ENCODE results near the gene AP5S1.

The AP5S1 gene

GRCh38 chr20:3820048-3820900 lies at the start of gene AP5S1:
Gene AP5S1 (plus strand): TSS chr20:3820547. CDS start chr20:3822118, 1,571 bp downstream.
- in situ Hi-C loops (cut with HindIII; ENCODE audit: low sequenced_read_pairs) = no loop called here

GRCh38 chr20:3771552-3772058 lies 48.7 kb upstream of the AP5S1 start:
- in situ Hi-C loops (cut with HindIII; ENCODE audit: low sequenced_read_pairs) = no loop called here

- in situ Hi-C loops (cut with HindIII; ENCODE audit: low sequenced_read_pairs) = no loop called here
Measured at GRCh38 chr20:3775457-3776108, 44.8 kb upstream of the AP5S1 start.

GRCh38 chr20:3777381-3777715 lies 43.0 kb upstream of the AP5S1 start:
- in situ Hi-C loops (cut with HindIII; ENCODE audit: low sequenced_read_pairs) = no loop called here

GRCh38 chr20:3777716-3778629 lies 42.4 kb upstream of the AP5S1 start:
- in situ Hi-C loops (cut with HindIII; ENCODE audit: low sequenced_read_pairs) = no loop called here

DNA sequence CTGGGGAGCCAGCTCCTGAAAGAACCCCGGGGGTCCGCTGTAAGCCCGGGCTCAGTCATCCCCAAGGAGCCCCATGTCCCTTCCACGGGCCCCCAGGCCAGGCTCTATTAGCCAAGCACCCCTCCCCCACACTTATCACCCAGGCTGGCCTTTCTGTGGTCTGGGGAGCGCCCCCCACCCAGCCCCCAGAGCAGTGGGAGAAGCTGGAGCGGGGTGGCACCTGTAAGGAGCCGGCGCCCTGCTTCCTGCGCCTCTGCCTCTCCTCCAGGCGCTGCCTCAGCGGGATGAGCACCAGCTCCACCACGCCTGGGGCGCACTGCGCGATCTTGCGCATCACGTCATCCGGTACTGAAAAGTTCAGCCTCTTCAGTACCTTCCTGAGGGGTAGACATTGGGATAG lies 41.4 kb upstream of the AP5S1 start:
- in situ Hi-C loops (cut with HindIII; ENCODE audit: low sequenced_read_pairs) = no loop called here

GRCh38 chr20:3781153-3781910 lies 39.0 kb upstream of the AP5S1 start, which contains the start of gene SPEF1:
Gene SPEF1 (minus strand): TSS chr20:3781448. CDS start chr20:3781287, 161 bp downstream.
- in situ Hi-C loops (cut with HindIII; ENCODE audit: low sequenced_read_pairs) = loop anchor here (5.0 kb wide), 1 partner anchor 51 kb away; no protein-coding TSS in a partner anchor

DNA sequence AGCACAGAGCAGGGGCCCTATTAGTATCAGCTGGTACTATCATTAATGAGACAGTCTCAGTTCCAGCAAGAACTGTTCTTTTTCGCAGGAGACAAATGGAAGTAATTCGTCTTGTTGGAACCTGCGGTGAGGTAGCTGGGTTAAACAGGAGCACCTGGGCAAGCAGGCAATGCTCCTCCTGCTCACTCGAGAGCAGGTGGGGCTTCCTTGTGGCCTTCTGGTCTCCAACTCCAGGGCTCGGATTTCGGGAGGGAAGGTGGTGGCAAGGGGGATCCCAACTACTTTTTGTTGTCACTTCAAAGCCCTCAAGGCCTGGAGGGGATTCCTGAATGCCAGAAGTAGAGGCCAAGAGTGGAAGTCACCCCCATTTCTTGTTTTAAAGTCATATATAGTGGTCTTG lies 37.8 kb upstream of the AP5S1 start:
- in situ Hi-C loops (cut with HindIII; ENCODE audit: low sequenced_read_pairs) = loop anchor here (5.0 kb wide), 1 partner anchor 50 kb away; no protein-coding TSS in a partner anchor

GRCh38 chr20:3783068-3783489 lies 37.3 kb upstream of the AP5S1 start:
- in situ Hi-C loops (cut with HindIII; ENCODE audit: low sequenced_read_pairs) = loop anchor here (5.0 kb wide), 1 partner anchor 49 kb away; no protein-coding TSS in a partner anchor

DNA sequence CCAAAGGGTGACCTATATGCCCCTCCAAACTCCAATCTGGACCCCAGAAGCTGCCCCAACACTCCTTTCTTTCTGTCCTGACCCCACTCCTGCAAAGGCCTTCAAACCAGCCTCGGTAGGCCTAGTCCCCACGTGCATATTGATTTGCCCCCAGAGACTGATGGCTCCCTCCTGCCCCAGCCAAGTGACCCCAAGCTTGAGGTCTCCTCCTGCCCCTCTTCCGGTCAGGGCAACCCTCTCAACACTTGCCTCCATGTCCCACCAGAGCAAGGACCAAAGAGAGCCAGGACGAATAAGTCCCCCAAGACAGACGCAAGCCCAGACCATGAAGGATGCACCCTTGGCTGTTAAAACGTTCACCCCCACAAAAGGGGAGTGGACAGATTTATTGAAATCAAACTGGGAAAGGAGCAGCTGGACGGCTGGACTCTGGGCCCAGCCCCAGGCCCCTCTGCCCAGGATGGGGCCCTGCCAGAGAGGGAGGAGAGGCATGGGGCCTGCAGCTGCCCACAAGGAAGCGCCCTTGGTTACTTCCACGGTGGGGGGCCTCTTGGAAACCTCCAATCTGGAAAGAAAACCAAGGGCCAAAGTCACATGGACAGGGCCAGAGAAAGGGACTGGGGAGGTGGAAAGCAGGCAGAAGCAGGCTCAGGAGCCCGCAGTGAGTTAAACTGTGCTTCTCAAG lies 36.7 kb upstream of the AP5S1 start:
- in situ Hi-C loops (cut with HindIII; ENCODE audit: low sequenced_read_pairs) = loop anchor here (5.0 kb wide), 1 partner anchor 49 kb away; no protein-coding TSS in a partner anchor

GRCh38 chr20:3784216-3784853 lies 36.0 kb upstream of the AP5S1 start:
- in situ Hi-C loops (cut with HindIII; ENCODE audit: low sequenced_read_pairs) = loop anchor here (5.0 kb wide), 1 partner anchor 48 kb away; no protein-coding TSS in a partner anchor

DNA sequence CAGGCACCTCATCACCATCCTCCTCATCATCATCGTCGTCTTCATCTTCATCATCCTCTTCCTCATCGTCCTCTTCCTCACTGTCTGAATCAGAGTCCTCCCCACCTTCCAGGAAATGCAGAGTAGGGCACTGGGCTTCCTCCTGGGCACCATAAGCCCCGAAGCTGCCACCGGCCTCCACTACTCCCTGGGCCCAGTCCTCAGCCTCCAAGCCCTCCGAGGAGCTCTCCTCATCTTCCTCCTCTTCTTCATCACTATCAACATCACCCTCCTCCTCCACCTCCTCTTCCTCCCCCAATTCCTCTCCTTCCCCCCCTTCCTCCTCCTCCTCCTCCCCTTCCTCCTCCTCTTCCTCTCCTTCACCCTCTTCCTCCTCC lies 35.5 kb upstream of the AP5S1 start:
- in situ Hi-C loops (cut with HindIII; ENCODE audit: low sequenced_read_pairs) = loop anchor here (5.0 kb wide), 1 partner anchor 47 kb away; no protein-coding TSS in a partner anchor

- in situ Hi-C loops (cut with HindIII; ENCODE audit: low sequenced_read_pairs) = no loop called here
Measured at GRCh38 chr20:3785240-3786125, 34.9 kb upstream of the AP5S1 start.

DNA sequence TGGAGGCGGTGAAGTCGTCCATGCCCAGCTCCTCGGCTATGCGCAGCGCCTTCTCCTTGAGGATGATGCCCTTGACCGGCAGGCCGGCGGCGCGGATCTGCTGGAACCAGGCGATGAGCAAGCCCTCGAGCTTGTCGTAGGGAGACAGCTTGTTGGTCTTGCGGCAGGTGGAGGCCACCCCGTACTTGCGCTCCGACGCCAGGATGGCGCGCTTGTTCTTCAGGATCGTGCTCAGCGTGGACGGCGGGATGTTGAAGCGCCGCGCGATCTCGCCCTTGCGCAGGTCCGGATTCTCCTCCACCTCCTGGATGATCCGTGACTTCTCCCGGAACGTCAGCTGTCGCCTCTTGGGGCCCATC lies 34.2 kb upstream of the AP5S1 start:
- in situ Hi-C loops (cut with HindIII; ENCODE audit: low sequenced_read_pairs) = no loop called here

DNA sequence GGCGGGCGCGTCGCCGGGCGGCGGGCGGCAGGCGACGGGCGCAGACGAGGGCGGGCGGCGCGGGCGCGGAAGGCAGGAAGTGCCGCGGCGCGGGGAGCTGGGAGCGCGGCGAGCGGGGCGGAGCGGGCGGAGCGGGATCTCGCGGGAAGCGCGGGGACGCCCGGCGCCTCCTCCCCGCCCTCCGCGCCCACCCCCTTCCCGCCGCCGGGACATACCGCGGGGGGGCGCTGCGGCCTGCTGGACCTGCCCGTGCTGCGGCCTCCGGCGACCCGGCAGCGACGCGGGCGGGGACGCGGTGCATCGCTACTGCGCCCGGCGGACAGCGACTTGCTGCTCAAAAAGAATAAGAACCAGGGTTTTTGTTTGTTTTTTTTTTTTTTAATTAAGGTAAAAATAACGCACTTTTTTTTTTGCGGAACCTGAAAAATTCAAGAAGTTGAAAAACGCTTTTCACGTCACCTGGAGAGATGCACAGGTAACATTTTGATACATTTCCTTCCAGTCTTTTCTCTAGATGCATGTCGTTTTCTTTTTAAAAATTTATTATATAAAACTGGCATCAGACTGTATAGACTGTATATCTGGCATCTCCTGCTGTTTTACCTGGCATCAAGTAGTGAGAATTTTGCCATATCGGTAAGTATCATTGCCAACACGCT lies 33.6 kb upstream of the AP5S1 start, which contains the start of gene CENPB:
CENPB (minus strand) TSS at position 76 of the 659 bp plus-strand sequence. CDS start 257 bp downstream, outside the sequence.
- in situ Hi-C loops (cut with HindIII; ENCODE audit: low sequenced_read_pairs) = no loop called here

- in situ Hi-C loops (cut with HindIII; ENCODE audit: low sequenced_read_pairs) = no loop called here
Measured at GRCh38 chr20:3787324-3788014, 32.9 kb upstream of the AP5S1 start.

Data from endothelial cell of hepatic sinusoid (primary cell).